GM18858 (cell line): ENCODE results near the gene SPATA6.
"Not testable (repeated sequence)": the region's sequence is repeated elsewhere in the genome, so short reads cannot be mapped to it uniquely, and the experiment has no call there.

ENCODE experiments used
- ATAC-seq: cut with Tn5 transposase; IDR thresholded peaks from one replicate; pipeline ENCODE4 v1.9.1; 2021; ENCODE audit not compliant: unreplicated experiment

Gene SPATA6

DNA sequence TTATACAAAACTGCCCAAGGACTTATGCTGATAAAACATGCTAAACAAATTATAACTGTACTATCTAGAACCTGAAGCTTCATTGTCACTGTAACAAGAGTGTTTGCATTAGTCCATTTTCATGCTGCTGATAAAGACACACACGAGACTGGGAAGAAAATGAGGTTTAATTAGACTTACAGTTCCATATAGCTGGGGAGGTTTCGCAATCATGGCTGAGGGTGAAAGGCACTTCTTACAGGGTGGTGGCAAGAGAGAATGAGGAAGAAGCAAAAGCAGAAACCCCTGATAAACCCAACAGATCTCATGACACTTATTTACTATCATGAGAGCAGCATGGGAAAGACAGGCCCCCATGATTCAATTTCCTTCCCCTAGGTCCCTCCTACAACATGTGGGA lies 100.4 kb downstream of the SPATA6 start:
- ATAC-seq = no peak

DNA sequence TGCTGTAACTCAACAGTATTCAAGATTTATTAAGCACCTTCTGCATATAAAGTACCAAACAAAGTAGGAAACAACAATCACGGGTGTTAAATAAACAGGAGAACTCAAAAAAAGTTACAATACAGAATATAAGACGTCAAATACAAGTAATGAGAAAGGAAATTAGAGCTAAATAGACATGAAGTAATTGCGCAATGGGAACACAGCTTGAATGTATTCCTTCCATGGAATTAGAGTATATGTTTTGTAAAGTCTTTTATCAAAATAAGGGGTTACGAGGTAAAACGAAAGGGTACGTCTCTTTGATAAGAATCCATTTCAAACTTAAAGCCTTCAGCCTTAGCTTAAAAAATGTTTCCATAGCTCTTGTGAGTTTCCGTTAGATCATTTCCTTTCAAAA lies 109.1 kb downstream of the SPATA6 start:
- no peak for ATAC-seq

DNA sequence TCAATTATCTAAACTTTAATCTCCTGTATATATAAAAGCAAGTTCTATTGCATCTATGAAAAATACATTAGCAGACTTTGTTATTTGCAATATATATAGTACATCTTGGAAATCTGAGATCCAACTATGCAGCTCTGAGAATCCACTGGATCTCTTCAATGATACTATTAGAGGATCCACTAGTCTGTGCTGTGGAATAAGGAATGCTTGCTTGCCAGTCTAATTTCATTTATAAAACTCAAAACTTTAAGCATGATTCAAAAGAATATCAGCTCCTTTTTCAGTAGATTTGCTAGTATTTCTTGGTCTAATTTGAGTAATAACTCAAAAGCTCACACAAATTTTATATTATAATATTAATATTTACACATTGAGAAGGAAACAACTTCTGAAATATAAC lies 115.1 kb downstream of the SPATA6 start:
- no peak for ATAC-seq

DNA sequence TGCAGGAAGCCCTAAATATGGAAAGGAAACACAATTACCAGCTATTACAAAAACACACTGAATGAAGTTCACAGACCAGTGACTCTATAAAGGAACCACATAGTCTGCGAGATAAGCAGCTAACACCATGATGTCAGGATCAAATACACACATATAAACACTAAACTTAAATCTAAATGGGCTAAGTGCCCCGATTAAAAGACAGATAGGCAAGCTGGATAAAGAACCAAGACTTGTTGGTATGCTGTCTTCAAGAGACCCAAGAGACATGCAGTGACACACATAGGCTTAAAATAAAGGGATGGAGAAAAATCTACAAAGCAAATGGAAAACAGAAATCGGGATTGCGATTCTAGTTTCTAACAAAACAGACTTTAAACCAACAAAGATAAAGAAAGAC lies 127.6 kb downstream of the SPATA6 start:
- no peak for ATAC-seq

DNA sequence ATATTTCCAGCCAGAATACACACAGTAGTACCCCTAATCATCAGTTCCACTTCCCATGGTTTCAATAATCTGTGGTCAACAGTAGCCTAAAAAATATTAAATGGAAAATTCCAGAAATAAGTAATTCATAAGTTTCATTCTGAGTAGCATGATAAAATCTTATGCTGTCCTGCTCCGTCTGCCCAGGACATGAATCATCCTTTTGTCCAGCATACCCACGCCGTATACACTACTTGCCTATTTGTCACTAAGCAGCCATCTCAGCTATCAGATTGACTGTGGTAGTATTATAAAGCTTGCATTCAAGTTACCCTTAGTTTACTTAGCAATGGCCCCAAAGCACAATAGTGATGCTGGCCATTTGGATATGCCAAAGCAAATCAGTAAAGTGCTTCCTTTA lies 130.8 kb downstream of the SPATA6 start:
- ATAC-seq = no peak

DNA sequence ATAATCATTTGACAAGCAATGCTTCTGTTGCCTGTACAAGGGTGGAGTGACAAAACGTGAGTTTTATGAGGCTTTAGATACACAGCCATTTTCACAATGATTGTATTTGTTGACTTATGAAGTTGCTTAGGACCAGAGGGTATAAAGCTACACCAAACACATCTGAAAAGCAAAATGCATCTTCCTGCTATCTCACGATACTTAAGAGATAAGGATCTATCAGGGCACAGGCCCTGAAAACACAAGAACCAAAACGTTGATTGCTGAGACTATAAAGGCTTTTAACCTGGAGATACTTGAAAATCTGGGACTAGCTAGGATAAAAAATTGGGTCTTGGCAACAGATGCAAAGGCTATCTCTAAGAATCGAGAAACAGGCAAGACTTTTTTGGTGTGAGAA lies 133.7 kb downstream of the SPATA6 start:
- ATAC-seq = no peak

DNA sequence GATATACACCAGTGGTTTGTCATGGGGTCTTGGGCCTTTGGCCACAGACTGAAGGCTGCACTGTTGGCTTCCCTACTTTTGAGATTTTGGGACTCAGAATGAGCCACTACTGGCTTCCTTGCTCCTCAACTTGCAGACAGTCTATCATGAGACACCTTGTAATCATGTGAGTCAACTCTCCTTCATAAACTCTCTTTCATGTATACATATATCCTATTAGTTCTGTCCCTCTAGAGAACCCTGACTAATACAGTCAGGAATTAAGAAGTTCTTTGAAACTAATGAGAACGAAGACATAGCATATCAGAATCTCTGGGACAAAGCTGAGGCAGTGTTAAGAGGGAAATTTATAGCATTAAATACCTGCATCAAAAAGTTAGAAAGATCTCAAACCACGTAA lies 138.7 kb downstream of the SPATA6 start:
- no peak for ATAC-seq

DNA sequence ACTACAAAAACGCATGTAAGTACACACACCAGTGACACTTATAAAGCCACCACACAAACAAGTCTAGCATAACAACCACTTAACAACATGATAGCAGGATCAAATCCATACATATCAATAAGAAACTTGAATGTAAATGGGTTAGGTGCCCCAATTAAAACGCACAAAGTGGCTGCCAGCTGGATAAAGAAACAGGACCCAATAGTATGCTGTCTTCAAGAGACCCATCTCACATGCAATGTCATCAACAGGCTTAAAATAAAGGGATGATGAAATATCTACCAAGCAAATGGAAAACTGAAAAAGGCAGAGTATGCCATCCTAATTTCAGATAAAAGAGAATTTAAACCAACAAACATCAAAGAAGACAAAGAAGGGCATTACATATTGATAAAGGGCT lies 139.9 kb downstream of the SPATA6 start:
- ATAC-seq = no peak

DNA sequence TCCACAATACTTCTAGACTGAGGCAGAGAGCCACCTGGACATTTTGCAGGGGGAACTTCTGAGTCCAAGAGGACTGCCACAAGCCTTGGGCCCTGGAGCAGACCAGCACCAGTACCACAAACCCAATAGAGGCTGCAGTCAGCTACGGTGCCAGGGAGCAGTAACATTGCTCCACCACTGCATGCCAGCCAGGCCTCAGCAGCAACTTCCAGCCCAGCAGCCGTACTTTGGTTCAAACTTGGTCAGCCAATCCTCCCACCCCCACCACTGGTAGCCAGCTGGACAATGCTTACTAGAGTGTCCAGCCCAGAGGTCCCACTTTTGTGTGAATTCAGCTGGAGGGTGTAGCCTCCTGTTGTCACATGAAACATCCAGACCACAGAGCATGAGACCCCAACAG lies 142.1 kb downstream of the SPATA6 start:
- ATAC-seq = no peak

DNA sequence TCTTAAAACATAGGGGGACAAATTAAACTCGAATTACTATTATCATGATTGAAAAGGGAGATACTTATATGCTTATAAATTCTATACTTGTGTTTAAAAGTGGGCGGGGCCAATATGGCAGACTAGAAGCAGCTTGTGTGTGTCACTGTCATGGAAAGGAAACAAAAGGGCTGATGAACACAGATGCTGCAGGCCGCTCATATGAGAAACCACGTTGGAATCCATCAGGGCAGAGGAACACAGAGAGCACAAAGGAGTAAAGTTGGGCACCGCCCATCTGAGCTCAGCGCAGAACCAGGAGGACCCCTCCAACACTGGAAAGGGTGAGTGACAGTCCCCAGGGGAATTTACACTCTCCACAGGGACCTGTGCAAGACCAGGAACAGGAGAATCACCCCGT lies 142.5 kb downstream of the SPATA6 start:
- ATAC-seq = no peak

DNA sequence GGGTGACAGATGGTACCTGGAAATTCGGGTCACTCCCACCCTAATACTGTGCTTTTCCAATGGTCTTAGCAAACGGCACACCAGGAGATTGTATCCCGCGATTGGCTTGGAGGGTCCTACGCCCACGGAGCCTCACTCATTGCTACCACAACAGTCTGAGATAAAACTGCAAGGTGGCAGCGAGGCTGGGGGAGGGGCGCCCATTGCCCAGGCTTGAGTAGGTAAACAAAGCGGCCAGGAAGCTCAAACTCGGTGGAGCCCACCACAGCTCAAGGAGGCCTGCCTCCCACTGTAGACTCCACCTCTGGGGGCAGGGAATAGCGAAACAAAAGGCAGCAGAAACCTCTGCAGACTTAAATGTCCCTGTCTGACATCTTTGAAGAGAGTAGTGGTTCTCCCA lies 160.2 kb downstream of the SPATA6 start:
- ATAC-seq = not testable (repeated sequence)

DNA sequence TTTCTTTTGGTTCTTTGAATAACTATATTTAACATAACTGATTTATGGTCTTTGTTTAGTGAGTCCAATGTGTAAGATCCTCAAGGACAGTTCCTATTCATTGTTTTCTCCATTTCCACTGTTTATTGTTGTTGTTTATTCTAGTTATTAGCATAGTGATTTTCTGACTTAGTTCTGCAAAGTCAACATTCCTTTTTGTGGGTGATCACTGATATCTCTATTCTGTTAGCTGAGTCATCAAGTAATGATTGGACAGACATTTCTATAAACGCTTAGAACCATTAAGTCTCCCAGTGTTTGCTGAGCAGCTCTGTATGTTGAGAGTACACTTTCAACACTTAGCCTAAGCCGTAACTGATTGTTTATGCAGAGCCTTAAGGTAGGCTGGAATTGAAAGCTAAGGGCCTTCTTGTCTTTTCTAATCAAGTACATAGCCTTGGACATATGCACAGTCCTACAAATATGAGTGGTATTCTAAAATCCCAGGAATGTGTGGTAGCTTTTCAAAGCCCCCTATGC lies 162.4 kb downstream of the SPATA6 start:
- ATAC-seq = no peak

DNA sequence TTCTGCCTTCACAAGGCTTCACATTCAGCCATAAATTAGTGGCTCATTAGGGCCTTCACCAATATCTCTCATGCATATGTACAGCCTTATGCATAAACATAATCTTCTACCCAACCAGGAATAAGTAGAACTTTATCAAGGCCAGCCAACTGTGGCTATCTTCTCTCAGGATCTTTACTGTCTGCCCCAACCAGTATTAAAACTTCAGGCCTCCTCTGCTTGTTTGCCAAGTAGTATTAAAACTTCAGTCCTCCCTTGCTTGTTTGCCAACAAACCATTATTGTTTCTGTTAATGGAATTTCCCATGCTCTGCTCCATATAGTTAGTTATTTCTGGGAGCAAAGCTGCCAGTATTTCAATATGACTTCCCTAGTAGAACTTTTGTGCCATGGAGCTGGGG lies 169.4 kb downstream of the SPATA6 start:
- no peak for ATAC-seq

DNA sequence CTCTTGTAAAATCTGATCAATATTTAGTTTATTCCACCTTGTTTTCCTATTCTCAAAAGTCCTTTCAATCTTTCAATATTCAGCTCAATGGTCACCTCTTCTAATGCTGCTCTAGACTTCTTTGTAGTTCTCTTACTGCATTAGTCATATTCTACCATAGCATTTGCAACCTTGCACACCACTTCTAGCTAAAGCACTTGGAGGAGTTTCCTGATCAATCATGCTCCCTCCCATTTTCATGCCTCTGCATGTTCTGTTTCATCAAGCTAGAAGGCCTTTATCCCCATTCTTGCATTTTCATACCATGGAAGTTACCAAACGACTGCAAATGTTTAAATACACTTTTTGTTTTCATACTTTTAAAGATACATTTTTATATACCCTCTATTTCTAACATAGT lies 177.3 kb downstream of the SPATA6 start:
- ATAC-seq = no peak

DNA sequence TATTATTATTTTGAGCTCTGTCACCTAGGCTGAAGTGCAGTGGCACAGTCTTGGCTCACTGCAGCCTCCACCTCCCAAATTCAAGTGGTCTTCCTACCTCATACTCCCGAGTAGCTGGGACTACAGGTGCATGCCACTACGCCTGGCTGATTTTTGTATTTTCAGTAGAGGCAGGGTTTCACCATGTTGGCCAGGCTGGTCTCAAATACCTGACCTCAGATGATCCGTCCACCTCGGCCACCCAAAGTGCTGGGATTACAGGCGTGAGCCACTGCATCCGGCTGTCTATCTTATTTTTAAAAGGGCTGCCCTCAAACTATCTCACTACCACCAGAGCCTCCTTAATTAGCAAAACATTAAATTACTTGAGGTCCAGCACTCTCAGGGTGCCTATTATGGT lies 177.9 kb downstream of the SPATA6 start:
- not testable (repeated sequence) for ATAC-seq

DNA sequence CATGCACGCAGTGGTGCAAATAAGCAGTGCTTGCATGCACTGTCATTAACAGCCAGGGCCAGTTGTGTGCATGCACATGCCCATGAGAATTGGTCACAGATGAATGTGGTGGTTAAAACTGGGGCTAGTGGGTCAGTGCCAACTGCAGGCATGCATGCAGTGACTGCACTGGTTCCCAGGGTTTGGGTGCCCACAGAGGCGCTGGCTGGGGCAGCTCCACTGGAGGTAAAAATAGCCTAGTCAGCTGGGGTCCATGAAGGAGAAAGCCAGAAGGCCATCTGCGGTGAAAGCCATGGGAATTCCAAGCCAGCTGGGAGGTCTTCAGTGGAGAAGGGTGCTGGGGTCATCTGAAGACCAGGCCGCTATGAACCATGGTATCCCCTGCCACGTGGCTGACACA lies 179.3 kb downstream of the SPATA6 start:
- no peak for ATAC-seq

DNA sequence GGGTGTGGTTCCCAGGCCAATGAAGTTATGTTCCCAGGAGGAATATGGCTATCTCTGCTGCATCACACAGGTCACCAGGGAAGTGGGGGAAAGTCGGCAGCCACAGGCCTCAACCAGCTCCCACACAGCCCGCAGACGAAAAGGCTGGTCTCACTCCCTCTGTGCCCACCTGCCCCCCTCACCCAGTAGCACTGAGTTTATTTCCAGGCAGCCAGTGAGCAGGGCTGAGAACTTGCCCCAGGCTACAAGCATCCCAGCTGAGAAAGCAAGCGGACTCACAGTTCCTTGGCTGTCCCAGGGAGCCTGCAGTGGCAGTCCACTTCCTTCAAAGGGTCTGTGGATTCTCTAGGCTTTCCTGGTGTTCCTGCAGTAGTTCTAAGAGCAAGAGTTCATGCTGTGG lies 180.6 kb downstream of the SPATA6 start:
- no peak for ATAC-seq

DNA sequence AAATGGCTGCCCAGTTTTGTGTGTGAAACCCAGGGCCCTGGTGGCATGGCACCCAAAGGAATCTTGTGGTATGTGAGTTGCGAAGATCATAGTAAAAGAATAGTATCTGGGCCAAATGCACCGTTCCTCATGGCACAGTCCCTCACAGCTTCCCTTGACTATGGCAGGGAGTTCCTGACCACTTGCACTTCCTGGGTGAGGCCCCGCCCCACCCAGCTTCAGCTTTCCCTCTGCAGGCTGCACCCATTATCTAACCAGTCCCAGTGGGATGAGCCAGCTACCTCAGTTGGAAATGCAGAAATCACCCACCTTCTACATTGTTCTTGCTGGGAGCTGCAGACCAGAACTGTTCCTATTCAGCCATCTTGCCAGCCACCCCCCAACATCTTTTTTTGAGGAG lies 186.5 kb downstream of the SPATA6 start:
- ATAC-seq = no peak

DNA sequence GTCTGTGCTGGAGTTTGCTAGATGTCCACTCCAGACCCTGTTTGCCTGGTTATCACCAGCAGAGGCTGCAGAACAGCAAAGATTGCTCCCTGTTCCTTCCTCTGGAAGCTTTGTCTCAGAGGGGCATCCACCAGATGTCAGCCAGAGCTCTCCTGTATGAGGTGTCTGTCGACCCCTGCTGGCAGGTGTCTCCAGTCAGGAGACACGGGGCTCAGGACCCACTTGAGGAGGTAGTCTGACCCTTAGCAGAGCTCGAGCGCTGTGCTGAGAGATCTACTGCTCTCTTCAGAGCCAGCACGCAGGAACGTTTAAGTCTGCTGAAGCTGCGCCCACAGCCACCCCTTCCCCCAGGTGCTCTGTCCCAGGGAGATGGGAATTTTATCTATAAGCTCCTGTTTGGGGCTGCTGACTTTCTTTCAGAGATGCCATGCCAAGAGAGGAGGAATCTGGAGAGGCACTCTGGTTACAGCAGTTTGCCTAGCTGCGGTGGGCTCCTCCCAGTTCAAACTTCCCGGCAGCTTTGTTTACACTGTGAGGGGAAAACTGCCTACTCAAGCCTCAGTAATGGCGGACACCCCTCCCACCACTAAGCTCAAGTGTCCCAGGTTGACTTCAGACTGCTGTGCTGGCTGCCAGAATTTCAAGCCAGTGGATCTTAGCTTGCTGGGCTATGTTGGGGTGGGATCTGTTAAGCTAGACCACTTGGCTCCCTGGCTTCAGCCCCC lies 187.1 kb downstream of the SPATA6 start:
- not testable (repeated sequence) for ATAC-seq

DNA sequence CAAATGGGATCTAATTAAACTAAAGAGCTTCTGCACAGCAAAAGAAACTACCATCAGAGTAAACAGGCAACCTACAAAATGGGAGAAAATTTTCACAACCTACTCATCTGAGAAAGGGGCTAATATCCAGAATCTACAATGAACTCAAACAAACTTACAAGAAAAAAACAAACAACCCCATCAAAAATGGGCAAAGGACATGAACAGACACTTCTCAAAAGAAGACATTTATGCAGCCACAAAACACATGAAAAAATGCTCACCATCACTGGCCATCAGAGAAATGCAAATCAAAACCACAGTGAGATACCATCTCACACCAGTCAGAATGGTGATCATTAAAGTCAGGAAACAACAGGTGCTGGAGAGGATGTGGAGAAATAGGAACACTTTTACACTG lies 189.7 kb downstream of the SPATA6 start:
- not testable (repeated sequence) for ATAC-seq

DNA sequence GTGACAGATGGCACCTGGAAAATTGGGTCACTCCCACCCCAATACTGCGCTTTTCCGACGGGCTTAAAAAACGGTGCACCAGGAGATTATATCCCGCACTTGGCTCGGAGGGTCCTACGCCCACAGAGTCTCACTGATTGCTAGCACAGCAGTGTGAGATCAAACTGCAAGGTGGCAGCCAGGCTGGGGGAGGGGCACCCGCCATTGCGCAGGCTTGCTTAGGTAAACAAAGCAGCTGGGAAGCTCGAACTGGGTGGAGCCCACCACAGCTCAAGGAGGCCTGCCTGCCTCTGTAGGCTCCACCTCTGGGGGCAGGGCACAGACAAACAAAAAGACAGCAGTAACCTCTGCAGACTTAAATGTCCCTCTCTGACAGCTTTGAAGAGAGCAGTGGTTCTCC lies 194.6 kb downstream of the SPATA6 start:
- not testable (repeated sequence) for ATAC-seq

DNA sequence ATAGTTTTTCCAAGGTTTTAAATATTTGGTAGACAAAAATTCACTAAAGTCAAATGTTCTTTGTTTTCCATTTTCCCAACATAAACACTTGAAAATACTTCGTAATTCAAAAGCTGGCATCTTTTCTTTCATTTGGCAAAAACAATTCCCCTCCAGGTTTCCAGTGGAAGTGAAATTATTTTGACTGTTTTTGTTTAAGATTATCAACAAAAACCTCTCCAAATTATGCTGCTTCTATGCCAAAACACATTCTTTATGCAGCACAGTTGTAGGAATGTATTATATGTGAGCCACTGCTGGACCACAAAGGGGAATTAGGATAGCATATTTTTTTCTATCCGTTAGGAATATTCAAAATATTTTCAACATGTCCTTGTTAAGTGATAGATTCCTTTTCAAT lies 205.4 kb downstream of the SPATA6 start:
- no peak for ATAC-seq

DNA sequence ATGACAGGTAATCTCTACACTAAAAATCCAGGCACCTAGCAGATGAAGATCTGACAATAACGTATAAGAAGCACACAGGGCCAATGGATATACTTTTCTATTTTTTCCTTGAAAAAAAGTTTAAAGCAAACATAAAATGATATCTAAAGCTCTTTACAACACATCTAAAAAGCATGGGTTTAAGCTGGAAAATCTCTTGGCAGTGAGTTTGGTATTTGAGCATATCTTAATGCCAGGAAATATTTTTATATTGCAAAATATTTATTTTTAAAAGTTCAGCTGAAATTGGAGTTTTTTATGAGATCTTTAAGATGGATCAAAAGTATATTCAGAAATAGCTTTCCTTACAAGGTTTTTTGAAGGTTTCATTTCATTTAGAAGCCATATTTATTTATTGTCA lies 209.0 kb downstream of the SPATA6 start:
- ATAC-seq = no peak
